Suprapubic skin (tissue), 4 donors: ENCODE measurements around the gene SLCO3A1.

ENCODE experiments used
- CTCF ChIP-seq, 2 donors: fragments of 200-600 bp in 1 of 2; fragments of 450-650 bp in 1 of 2; sonication (generic) in 1 of 2; IDR thresholded peaks; one replicate each; pipeline ENCODE4 v1.5.1; 2016 to 2019; ENCODE audit warnings: antibody characterized with exemption in 2 of 2, mild to moderate bottlenecking in 1 of 2, moderate library complexity in 1 of 2
- POLR2A ChIP-seq, 2 donors: fragments of 450-650 bp; IDR thresholded peaks; one replicate each; pipeline ENCODE4 v1.6.1; 2017; ENCODE audit warnings: antibody characterized with exemption in 2 of 2, mild to moderate bottlenecking in 2 of 2, moderate library complexity in 2 of 2
- POLR2AphosphoS5 ChIP-seq, 3 donors: sonication (generic); formaldehyde crosslinking; IDR thresholded peaks; one replicate each; pipeline ENCODE4 v1.6.1; 2017; ENCODE audit warnings: antibody characterized with exemption in 3 of 3

DNA sequence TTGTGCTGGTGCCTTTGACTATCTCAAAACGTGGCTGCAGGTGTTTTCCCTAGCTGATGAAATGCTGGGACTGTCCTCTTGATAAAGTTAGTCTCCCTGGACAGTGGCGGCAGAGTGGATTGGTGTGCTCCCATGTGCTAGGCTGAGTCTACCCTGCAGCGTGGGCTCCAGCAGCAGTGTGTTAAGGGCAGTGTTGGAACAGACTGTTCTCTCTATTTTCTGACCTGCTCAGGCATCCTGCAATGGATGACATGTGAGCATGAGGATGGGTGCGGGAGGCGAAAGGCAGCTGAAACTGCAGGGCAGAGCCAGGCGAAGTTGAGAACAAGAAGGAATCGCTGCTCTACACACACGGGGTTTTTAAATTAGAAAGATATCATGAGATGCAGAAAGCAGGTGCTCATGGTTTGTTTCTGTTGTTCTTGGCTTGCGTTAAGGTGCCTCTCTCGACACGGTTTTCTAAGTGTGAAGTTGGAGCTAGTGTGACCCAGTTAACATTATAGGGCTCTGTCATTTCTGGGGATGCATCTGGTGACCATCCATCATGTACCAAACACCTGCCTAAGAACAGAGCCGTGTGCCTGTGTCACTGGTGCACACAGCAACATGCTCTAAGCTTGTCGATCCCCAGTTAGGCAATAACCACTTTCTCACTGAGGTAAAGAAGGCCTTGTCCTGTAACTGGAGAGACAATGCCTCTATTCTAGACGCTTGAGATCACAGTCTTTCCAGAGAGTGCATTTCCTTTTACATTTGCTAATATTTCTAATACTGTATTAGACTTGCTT is 44.3 kb downstream of the SLCO3A1 start:
- TF ChIP-seq CTCF (IDR thresholded peaks at IDR 0.05): no peak
- no peak for TF ChIP-seq POLR2A (IDR thresholded peaks at IDR 0.05)
- TF ChIP-seq POLR2AphosphoS5 (IDR thresholded peaks at IDR 0.05): no peak
